Fibroblast of lung (primary cell): ENCODE data around the gene RRBP1. TPM values are rescaled to one million over a fixed set of nuclear protein-coding genes. Genes with fewer than 3 reads are reported as not detected.
A peak's percentile ranks its signal among the peaks of the same experiment; 100 is the strongest.

Source experiments
- DNase-seq, 2 donors: peaks; one replicate each; pipeline versions ENCODE4 v3.0.0 to v3.0.0-alpha.2; 2010; ENCODE audit warnings: low read depth in 2 of 2
- H2AFZ ChIP-seq: 2 replicates; pipeline ENCODE4 v1.5.1; 2012; ENCODE audit warnings: low read length, control low read depth, inconsistent platforms
- H3K27ac ChIP-seq: 2 replicates; pipeline ENCODE4 v1.5.1; 2011; ENCODE audit warnings: low read length, control low read depth; ENCODE audit not compliant: insufficient read depth
- H3K27me3 ChIP-seq: 2 replicates; pipeline ENCODE4 v1.5.1; 2011; ENCODE audit warnings: mild to moderate bottlenecking, low read length; ENCODE audit not compliant: control insufficient read depth, insufficient read depth
- H3K36me3 ChIP-seq: 2 replicates; pipeline ENCODE4 v1.5.1; 2011; ENCODE audit warnings: low read length; ENCODE audit not compliant: control insufficient read depth, insufficient read depth
- H3K4me1 ChIP-seq: 2 replicates; pipeline ENCODE4 v1.5.1; 2011; ENCODE audit warnings: low read length; ENCODE audit not compliant: control insufficient read depth, insufficient read depth; ENCODE audit errors: extremely low read depth
- H3K4me2 ChIP-seq: 2 replicates; pipeline ENCODE4 v1.5.1; 2011; ENCODE audit warnings: low read length, control low read depth; ENCODE audit not compliant: insufficient read depth; ENCODE audit errors: extremely low read depth
- H3K4me3 ChIP-seq, 4 experiments: fragments of 200-600 bp in 1 of 4; sonication (generic) in 1 of 4; replicated peaks in 1 of 4; 2 replicates each; pipeline ENCODE4 v1.5.1; 2011 to 2016; ENCODE audit warnings: low read length in 4 of 4, low read depth in 3 of 4, mild to moderate bottlenecking in 3 of 4, control low read depth in 2 of 4, inconsistent platforms in 1 of 4, mixed read lengths in 1 of 4; ENCODE audit not compliant: insufficient read depth in 1 of 4; ENCODE audit errors: control extremely low read depth in 1 of 4
- H3K79me2 ChIP-seq: 2 replicates; pipeline ENCODE4 v1.5.1; 2012; ENCODE audit warnings: mild to moderate bottlenecking, low read length, inconsistent platforms; ENCODE audit not compliant: control insufficient read depth, insufficient read depth
- H3K9ac ChIP-seq: 2 replicates; pipeline ENCODE4 v1.5.1; 2011; ENCODE audit warnings: mild to moderate bottlenecking, low read length, control low read depth; ENCODE audit not compliant: insufficient read depth
- H3K9me3 ChIP-seq: 2 replicates; pipeline ENCODE4 v1.5.1; 2012; ENCODE audit warnings: low read depth, low read length; ENCODE audit not compliant: control insufficient read depth, insufficient read depth
- H4K20me1 ChIP-seq: 2 replicates; pipeline ENCODE4 v1.5.1; 2011; ENCODE audit warnings: low read length; ENCODE audit not compliant: control insufficient read depth, insufficient read depth; ENCODE audit errors: extremely low read depth
- CTCF ChIP-seq, 2 donors: IDR thresholded peaks in 1 of 2; conservative IDR thresholded peaks in 1 of 2; 1 replicate in 1 of 2; 2 replicates in 1 of 2; pipeline ENCODE4 v1.5.1; 2011 to 2012; ENCODE audit warnings: low read length in 2 of 2, control low read depth in 1 of 2, inconsistent platforms in 1 of 2, low read depth in 1 of 2, mild to moderate bottlenecking in 1 of 2
- EZH2 ChIP-seq: IDR thresholded peaks from 2 replicates; pipeline ENCODE4 v1.5.1; 2012; ENCODE audit warnings: low read length, control low read depth, mild to moderate bottlenecking; ENCODE audit errors: missing control alignments
- polyA plus RNA-seq, 2 donors: library from polyadenylated mRNA; depleted of rRNA in 1 of 2; stranded (reverse) in 1 of 2; unstranded in 1 of 2; fragments of >200 nt; gene quantifications; 2 replicates each; pipeline ENCODE4 v1.2.1, GENCODE V29; 2011 to 2012; ENCODE audit warnings: missing spikeins in 1 of 2
- total RNA-seq: library from RNA; depleted of rRNA; stranded (reverse); fragments of >200 nt; gene quantifications from 2 replicates; pipeline ENCODE4 v1.2.1, GENCODE V29; 2014

RRBP1 gene
- total and polyA plus RNA-seq, 2 donors (not counting 1 experiment from before 2014, with no cell fraction given) = 169 to 233 TPM

- no peaks in the 10 kb centered on the region for H3K9me3 ChIP-seq
- TF ChIP-seq CTCF (conservative IDR thresholded peaks at IDR 0.05 in 1 of 2, IDR thresholded peaks at IDR 0.05 in 1 of 2; ENCODE audit: low read depth in 1 of 2, low read length in 2 of 2) = no peak
- TF ChIP-seq EZH2 = no peak
- H3K27me3 ChIP-seq = no peaks in the 10 kb centered on the region
- H3K79me2 ChIP-seq = peaks cover 92% of the 10 kb centered on the region
- peak overlapping the region; percentile 24 for H3K27ac ChIP-seq
- H3K4me2 ChIP-seq = no peak overlapping the region
- H3K4me3 ChIP-seq = no peak overlapping the region
- H3K9ac ChIP-seq = no peak overlapping the region
- peaks cover 12% of the 10 kb centered on the region for H3K36me3 ChIP-seq
- DNase-seq = no peak
- no peak overlapping the region for H2AFZ ChIP-seq
- peaks cover 2% of the 10 kb centered on the region for H4K20me1 ChIP-seq
- peaks cover 20% of the 10 kb centered on the region for H3K4me1 ChIP-seq
These were observed 5.1 kb downstream of the RRBP1 start for GRCh38 chr20:17676942-17677341.

GRCh38 chr20:17676378-17676759 is 5.7 kb downstream of the RRBP1 start:
- Histone ChIP-seq H3K4me1 (peaks cover 20% of the 10 kb centered on the region), H3K27me3 (no peaks in the 10 kb centered on the region), H3K27ac (peak overlapping the region; percentile 24), H3K36me3 (peaks cover 12% of the 10 kb centered on the region), H4K20me1 (peaks cover 2% of the 10 kb centered on the region), H3K4me2 (no peak overlapping the region), H2AFZ (no peak overlapping the region), H3K9me3 (no peaks in the 10 kb centered on the region), H3K4me3 (no peak overlapping the region), H3K79me2 (peaks cover 96% of the 10 kb centered on the region), H3K9ac (no peak overlapping the region)
- TF ChIP-seq EZH2 = no peak
- no peak for DNase-seq

- Histone ChIP-seq H3K27me3 (no peaks in the 10 kb centered on the region), H2AFZ (no peak overlapping the region), H4K20me1 (peaks cover 6% of the 10 kb centered on the region), H3K4me2 (no peak overlapping the region), H3K4me1 (peaks cover 20% of the 10 kb centered on the region), H3K36me3 (peaks cover 12% of the 10 kb centered on the region), H3K9me3 (no peaks in the 10 kb centered on the region), H3K4me3 (no peak overlapping the region), H3K27ac (peak overlapping the region; percentile 24), H3K79me2 (peaks cover 100% of the 10 kb centered on the region), H3K9ac (no peak overlapping the region)
- DNase-seq = no peak
- no peak for TF ChIP-seq EZH2
- no peak for TF ChIP-seq CTCF (conservative IDR thresholded peaks at IDR 0.05 in 1 of 2, IDR thresholded peaks at IDR 0.05 in 1 of 2; ENCODE audit: low read depth in 1 of 2, low read length in 2 of 2)
These were observed 6.3 kb downstream of the RRBP1 start for GRCh38 chr20:17675519-17676377.
